GM18511 (cell line): Measurements from ENCODE around the gene RPP30.
"Not testable (repeated sequence)": the region's sequence is repeated elsewhere in the genome, so short reads cannot be mapped to it uniquely, and the experiment has no call there.

ENCODE experiments used
- ATAC-seq: cut with Tn5 transposase; IDR thresholded peaks from one replicate; pipeline ENCODE4 v1.9.1; 2021; ENCODE audit warnings: mild to moderate bottlenecking, moderate library complexity; ENCODE audit not compliant: unreplicated experiment

RPP30 gene

GRCh38 chr10:90939116-90939515, 67.3 kb downstream of the RPP30 start:
- no peak for ATAC-seq

GRCh38 chr10:90939648-90940047, 67.9 kb downstream of the RPP30 start:
- ATAC-seq = no peak

GRCh38 chr10:90942980-90943379, 71.2 kb downstream of the RPP30 start:
- ATAC-seq = not testable (repeated sequence)

- no peak for ATAC-seq
Observed at GRCh38 chr10:90944749-90945148, 73.0 kb downstream of the RPP30 start.

- no peak for ATAC-seq
Observed at GRCh38 chr10:90945491-90946070, 73.8 kb downstream of the RPP30 start.

GRCh38 chr10:90947030-90947960, 75.5 kb downstream of the RPP30 start:
- ATAC-seq = peak; percentile 93
